ENCODE measurements around the gene NADK. TPM values are rescaled to one million over a fixed set of nuclear protein-coding genes. Genes with fewer than 3 reads are reported as not detected.

NADK gene
- total RNA-seq, 6 experiments from 2014 or later: 80.3 to 143 (median 100) TPM

GRCh38 chr1:1777583-1777899 lies 729 bp downstream of the NADK start:
- peaks cover 0 to 4% (median 0%) of the 10 kb centered on the region in 4 donors for H3K36me3 ChIP-seq
- H3K4me3 ChIP-seq: peak overlapping the region; percentile 84 to 99 (median 86)
- peak overlapping the region; percentile 91 to 98 (median 94) for H3K27ac ChIP-seq
- H3K27me3 ChIP-seq: no peaks in the 10 kb centered on the region
- WGBS (ENCODE audit: insufficient coverage, low coverage, low lambda C conversion rate, missing lambda C conversion rate): 0% methylated on average over 6 of the region's 6 CpGs
- TF ChIP-seq POLR2A (IDR thresholded peaks at IDR 0.05) (no peak), CTCF (IDR thresholded peaks at IDR 0.05) (no peak)
- ATAC-seq: peak in 2 of 4 donors; percentile 9 to 11
- H3K4me1 ChIP-seq: peaks cover 0 to 49% (median 20%) of the 10 kb centered on the region in 4 donors
- H3K9me3 ChIP-seq: no peaks in the 10 kb centered on the region
- intact Hi-C loops (cut with DNase I): no loop called here
- no peak for DNase-seq

DNA sequence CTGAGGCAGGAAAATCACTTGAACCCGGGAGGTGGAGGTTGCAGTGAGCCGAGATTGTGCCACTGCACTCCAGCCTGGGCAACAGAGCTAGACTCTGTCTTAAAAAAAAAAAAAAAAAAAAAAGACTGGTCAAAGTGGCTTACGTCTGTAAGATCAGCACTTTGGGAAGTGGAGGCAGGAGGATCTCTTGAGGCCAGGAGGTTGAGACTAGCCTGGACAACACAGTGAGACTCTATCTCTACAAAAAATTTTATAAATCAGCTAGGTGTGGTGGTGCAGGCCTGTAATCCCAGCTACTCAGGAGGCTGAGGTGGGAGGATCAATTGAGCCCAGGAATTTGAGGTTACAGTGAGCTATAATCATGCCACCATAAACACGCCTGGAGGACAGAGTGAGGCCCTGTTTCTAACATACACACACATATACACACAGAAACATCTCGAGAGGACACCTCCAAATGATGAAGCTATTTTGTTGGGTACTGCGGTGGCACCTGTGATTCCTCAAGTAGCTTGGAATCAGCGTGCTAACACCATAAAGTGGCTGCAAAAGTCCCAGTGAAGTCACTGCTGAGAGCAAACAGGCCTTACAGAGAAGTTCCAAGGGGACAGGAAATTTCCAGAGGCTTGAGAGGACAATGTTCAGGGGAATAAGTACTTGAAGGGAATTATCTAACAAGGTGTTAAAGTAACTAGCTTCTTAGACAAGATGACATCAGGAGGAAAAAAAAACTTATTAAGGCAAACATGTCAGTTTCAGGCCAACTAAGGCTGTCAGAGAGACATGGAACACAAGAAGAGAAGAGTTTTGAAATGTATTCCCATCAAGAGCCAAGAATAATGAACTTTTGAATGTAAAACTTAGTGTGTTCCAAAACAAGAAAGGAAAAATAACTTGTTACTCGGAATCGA lies 1.3 kb downstream of the NADK start:
- TF ChIP-seq CTCF (IDR thresholded peaks at IDR 0.05) (no peak), POLR2A (IDR thresholded peaks at IDR 0.05) (no peak)
- WGBS (ENCODE audit: insufficient coverage, low coverage, low lambda C conversion rate, missing lambda C conversion rate): 21% methylated on average over 5 of the region's 9 CpGs
- DNase-seq: no peak
- H3K4me3 ChIP-seq: peak overlapping the region; percentile 84 to 99 (median 86)
- peaks cover 0 to 10% (median 0%) of the 10 kb centered on the region in 4 donors for H3K36me3 ChIP-seq
- peaks cover 0 to 43% (median 15%) of the 10 kb centered on the region in 4 donors for H3K4me1 ChIP-seq
- H3K27ac ChIP-seq: peak overlapping the region; percentile 91 to 98 (median 94)
- H3K27me3 ChIP-seq: no peaks in the 10 kb centered on the region
- ATAC-seq: no peak
- H3K9me3 ChIP-seq: no peaks in the 10 kb centered on the region
- intact Hi-C loops (cut with DNase I): no loop called here

DNA sequence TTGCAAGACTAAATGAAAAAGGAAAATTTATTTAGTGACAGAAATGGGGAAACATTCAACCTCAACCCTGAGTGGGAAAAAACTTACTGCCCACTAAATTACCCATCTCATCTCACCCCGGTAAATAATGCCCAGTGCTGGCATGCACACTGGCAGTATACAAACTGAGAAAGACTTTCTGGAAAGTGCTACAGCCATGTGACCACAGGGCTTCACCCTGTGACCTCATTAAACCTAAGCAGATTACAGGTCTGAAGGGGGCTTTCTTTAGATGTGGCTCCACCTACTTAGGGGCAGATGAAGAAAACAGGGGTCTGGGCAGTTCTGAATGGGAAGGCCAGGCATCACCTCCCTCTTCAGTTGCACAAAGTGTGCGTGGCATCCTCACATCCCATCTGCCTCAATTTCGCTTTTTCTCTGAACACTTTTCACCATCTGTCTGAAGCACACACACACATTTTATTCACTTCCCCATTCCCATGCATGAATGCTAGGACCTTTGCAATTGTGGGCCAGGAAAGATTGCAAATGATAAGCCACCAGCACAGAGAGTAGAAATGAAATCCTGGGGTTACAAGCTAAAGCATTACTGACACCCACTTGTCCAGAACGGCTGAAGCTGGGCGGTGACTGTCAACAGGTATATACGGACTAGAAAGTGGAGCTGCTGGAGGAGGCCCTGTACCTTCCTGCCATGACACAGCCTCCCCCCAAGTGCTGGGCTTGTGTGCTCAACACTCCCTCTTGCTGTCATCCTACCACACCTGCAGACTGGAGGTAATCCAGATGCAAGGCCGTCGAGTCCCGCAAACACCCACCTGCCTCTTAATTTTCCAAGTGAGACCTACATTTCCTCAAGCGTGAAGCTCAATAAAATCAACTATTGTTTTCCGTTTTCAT lies 2.7 kb downstream of the NADK start:
- H3K27ac ChIP-seq: peak overlapping the region; percentile 10 to 98 (median 46)
- TF ChIP-seq POLR2A (IDR thresholded peaks at IDR 0.05) (no peak), CTCF (IDR thresholded peaks at IDR 0.05) (no peak)
- no peaks in the 10 kb centered on the region for H3K9me3 ChIP-seq
- H3K27me3 ChIP-seq: no peaks in the 10 kb centered on the region
- intact Hi-C loops (cut with DNase I): no loop called here
- H3K4me1 ChIP-seq: peaks cover 0 to 38% (median 15%) of the 10 kb centered on the region in 4 donors
- H3K36me3 ChIP-seq: peaks cover 0 to 11% (median 0%) of the 10 kb centered on the region in 4 donors
- DNase-seq (no peak), ATAC-seq (peak; percentile 5 to 33 (median 14))
- 37% methylated on average over 9 of the region's 11 CpGs for WGBS (ENCODE audit: insufficient coverage, low coverage, low lambda C conversion rate, missing lambda C conversion rate)
- H3K4me3 ChIP-seq: no peak overlapping the region

- peak in 1 of 3 donors; percentile 10 for DNase-seq
- TF ChIP-seq POLR2A (IDR thresholded peaks at IDR 0.05): no peak
- TF ChIP-seq CTCF (IDR thresholded peaks at IDR 0.05): no peak
- Histone ChIP-seq H3K4me1 (peaks cover 0 to 40% (median 18%) of the 10 kb centered on the region in 4 donors), H3K27ac (no peak overlapping the region), H3K4me3 (no peak overlapping the region), H3K9me3 (no peaks in the 10 kb centered on the region), H3K27me3 (no peaks in the 10 kb centered on the region), H3K36me3 (peaks cover 0 to 11% (median under 1%) of the 10 kb centered on the region in 4 donors)
- 46% methylated on average over 4 of the region's 4 CpGs for WGBS (ENCODE audit: insufficient coverage, low coverage, low lambda C conversion rate, missing lambda C conversion rate)
- no peak for ATAC-seq
- intact Hi-C loops (cut with DNase I): no loop called here
Measured at GRCh38 chr1:1773874-1774273, 4.4 kb downstream of the NADK start.
